Erythroblast (primary cell): ENCODE results near the gene ERICH3.

Experiments used
- GATA1 ChIP-seq: IDR thresholded peaks from 2 replicates; pipeline ENCODE4 v1.6.1; 2011; ENCODE audit warnings: low read depth, mild to moderate bottlenecking, control low read depth, low read length, moderate library complexity
- POLR2A ChIP-seq: IDR thresholded peaks from 2 replicates; pipeline ENCODE4 v1.6.1; 2011; ENCODE audit warnings: mild to moderate bottlenecking, low read length

DNA sequence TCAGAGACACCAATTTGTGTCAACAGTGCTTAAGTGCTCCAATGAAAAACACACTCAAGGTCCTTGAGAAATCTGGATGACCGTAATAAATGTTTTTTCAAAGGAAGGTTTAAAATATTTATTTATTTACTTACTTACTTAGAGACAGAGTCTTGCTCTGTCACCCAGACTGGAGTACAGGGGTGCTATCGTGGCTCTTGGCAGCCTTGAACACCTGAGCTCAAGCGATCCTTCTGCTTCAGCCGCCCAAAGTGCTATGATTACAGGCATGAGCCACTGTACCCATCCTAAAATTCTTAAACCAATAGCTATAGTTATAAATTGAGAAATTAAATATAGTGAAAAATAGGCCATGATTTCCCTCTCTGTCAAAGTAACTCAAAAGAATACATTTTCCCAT lies 17.3 kb upstream of the ERICH3 start:
- TF ChIP-seq POLR2A (no peak), GATA1 (no peak)
